ENCODE measurements around the gene ADGRG2. TPM values are rescaled to one million over a fixed set of nuclear protein-coding genes. Genes with fewer than 3 reads are reported as not detected.

Gene ADGRG2
- total RNA-seq, 4 donors from 2014 or later, result 0.11 to 0.16 TPM; not detected in 2

DNA sequence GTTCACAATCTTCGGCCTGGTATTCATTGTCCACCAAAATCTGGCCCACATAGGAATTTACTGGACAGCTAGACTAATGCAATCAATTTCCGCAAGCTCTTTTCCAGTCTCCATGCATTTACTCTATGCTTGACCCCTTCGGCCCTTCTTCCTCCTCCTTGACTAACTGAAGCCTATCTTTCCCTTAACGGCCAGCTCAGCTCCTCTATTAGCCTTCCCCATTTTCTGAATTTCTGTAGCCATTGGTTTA, 137.2 kb downstream of the ADGRG2 start:
- in situ Hi-C loops (cut with MboI; ENCODE audit: low sequenced_read_pairs in 4 of 4), result loop anchor here in 2 of 4 donors (25.0 kb wide), 1 partner anchor 352 kb away; the partner anchor contains the start of gene PDHA1 (in 2 of the 2)
- ATAC-seq, result peak; percentile 6 to 16

GRCh38 chrX:18984381-18985185, 137.7 kb downstream of the ADGRG2 start:
- DNase-seq (peak; percentile 55 to 77), ATAC-seq (peak; percentile 90 to 91)
- Histone ChIP-seq H3K27me3 (no peaks in the 10 kb centered on the region), H3K4me1 (peaks cover 5 to 10% of the 10 kb centered on the region in 2 donors), H3K27ac (peak overlapping the region; percentile 88 to 96 (median 92)), H3K36me3 (no peaks in the 10 kb centered on the region), H3K9me3 (no peaks in the 10 kb centered on the region), H3K4me3 (peak overlapping the region; percentile 73 to 86 (median 76))
- intact Hi-C loops (cut with DNase I; ENCODE audit: low total_unique reads), result loop anchor here (5.0 to 10.0 kb wide), 4 partner anchors 52 to 1270 kb away; partner anchors contain the start of genes CDKL5 and PDHA1
- in situ Hi-C loops (cut with MboI; ENCODE audit: low sequenced_read_pairs in 4 of 4), result loop anchor here in 2 of 4 donors (25.0 kb wide), 1 partner anchor 353 kb away; the partner anchor contains the start of gene PDHA1 (in 2 of the 2)
- TF ChIP-seq CTCF (IDR thresholded peaks at IDR 0.05 in 4 of 5, conservative IDR thresholded peaks at IDR 0.05 in 1 of 5) (peak; percentile 67 to 72 (median 68)), POLR2A (IDR thresholded peaks at IDR 0.05) (peak; percentile 62 to 81)

More for the DNA sequence above, 137.2 kb downstream of the ADGRG2 start:
- Histone ChIP-seq H3K4me3 (peak overlapping the region; percentile 73 to 86 (median 76)), H3K27ac (peak overlapping the region; percentile 88 to 96 (median 92)), H3K9me3 (no peaks in the 10 kb centered on the region), H3K4me1 (peaks cover 5 to 10% of the 10 kb centered on the region in 2 donors), H3K36me3 (no peaks in the 10 kb centered on the region), H3K27me3 (no peaks in the 10 kb centered on the region)
- intact Hi-C loops (cut with DNase I; ENCODE audit: low total_unique reads), result loop anchor here (5.0 to 10.0 kb wide), 4 partner anchors 53 to 1270 kb away; partner anchors contain the start of genes CDKL5 and PDHA1
- no peak for DNase-seq
- TF ChIP-seq CTCF (IDR thresholded peaks at IDR 0.05 in 4 of 5, conservative IDR thresholded peaks at IDR 0.05 in 1 of 5), result no peak
- TF ChIP-seq POLR2A (IDR thresholded peaks at IDR 0.05), result no peak

DNA sequence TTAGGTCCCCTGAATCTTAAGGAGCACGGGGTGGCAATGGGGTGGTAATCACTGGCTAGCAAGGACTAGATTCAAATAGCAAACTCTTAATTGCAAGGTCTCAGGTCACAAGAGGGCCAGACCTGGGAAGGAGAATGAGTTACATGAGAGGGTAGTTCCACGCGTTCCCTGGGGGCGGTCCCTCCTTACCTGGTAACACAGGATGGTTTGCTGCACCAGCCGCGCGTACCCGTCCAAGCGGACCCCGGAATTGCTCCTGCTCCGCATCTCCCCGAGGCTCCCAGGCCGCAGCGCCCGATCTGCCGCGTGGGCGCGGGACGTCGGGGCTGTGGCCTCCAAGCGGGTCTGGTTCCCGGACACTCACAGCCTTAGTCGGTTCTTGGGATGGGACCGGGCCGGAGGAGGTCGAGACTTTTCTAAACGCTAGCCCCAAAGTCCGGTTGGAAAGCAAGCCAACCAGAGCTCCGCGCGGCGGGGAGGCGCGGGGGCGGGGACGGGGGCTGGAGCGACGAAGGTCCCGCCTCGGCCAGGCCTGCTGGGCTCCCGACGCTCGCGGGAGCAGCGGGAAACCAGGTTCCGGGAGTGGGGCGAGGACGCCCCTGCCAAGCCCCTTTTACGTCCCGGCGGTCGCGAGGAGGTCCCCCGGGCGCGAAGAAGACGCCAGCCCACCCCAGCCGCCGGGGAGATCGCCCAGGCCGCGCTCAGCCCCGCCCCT, 138.4 kb downstream of the ADGRG2 start, which contains the start of gene PHKA2:
Gene PHKA2, minus strand, starts transcription at position 449 of the 715 bp plus-strand sequence. Its CDS starts 182 bp downstream, at position 267.
- ATAC-seq (peak; percentile 65 to 67), DNase-seq (peak; percentile 4 to 31)
- in situ Hi-C loops (cut with MboI; ENCODE audit: low sequenced_read_pairs in 4 of 4), result loop anchor here in 2 of 4 donors (25.0 kb wide), 1 partner anchor 353 kb away; the partner anchor contains the start of gene PDHA1 (in 2 of the 2)

More for the DNA sequence above, 138.4 kb downstream of the ADGRG2 start, which contains the start of gene PHKA2:
- no peaks in the 10 kb centered on the region for H3K9me3 ChIP-seq
- H3K36me3 ChIP-seq, result no peaks in the 10 kb centered on the region
- H3K4me3 ChIP-seq, result peak within 1 kb of the TSS; percentile 73 to 86 (median 76)
- H3K27me3 ChIP-seq, result no peaks in the 10 kb centered on the region
- intact Hi-C loops (cut with DNase I; ENCODE audit: low total_unique reads), result loop anchor here (10.0 kb wide), 3 partner anchors 361 to 1271 kb away; partner anchors contain the start of genes CDKL5 and PDHA1
- no peak for TF ChIP-seq CTCF (IDR thresholded peaks at IDR 0.05 in 4 of 5, conservative IDR thresholded peaks at IDR 0.05 in 1 of 5)
- H3K27ac ChIP-seq, result peak within 1 kb of the TSS; percentile 88 to 96 (median 92)
- peaks cover 5 to 10% of the 10 kb centered on the region in 2 donors for H3K4me1 ChIP-seq
